Nephron (organoid): ENCODE data around the gene RPP14.

Source experiments
- H3K27ac Mint-ChIP-seq, 3 experiments: 2 replicates each; pipeline ENCODE4 v1.8.0; 2020; ENCODE audit warnings: mixed read lengths in 3 of 3, mild to moderate bottlenecking in 2 of 3, moderate library complexity in 1 of 3
- H3K27me3 Mint-ChIP-seq: 2 replicates; pipeline ENCODE4 v1.8.0; 2021; ENCODE audit warnings: low read depth, mild to moderate bottlenecking, moderate library complexity, mixed read lengths
- H3K36me3 Mint-ChIP-seq: 2 replicates; pipeline ENCODE4 v1.8.0; 2020; ENCODE audit warnings: low read depth, mixed read lengths
- H3K4me1 Mint-ChIP-seq: 2 replicates; pipeline ENCODE4 v1.8.0; 2020; ENCODE audit warnings: mixed read lengths
- H3K4me3 Mint-ChIP-seq, 3 experiments: 2 replicates each; pipeline ENCODE4 v1.8.0; 2020; ENCODE audit warnings: mild to moderate bottlenecking in 3 of 3, mixed read lengths in 3 of 3, moderate library complexity in 2 of 3
- H3K9me3 Mint-ChIP-seq: 2 replicates; pipeline ENCODE4 v1.8.0; 2020; ENCODE audit warnings: mixed read lengths
- TF ChIP-seq, protein P1 (sequence below), 3 experiments: fragments of 200-600 bp; sonication (generic); IDR thresholded peaks; one replicate each; pipeline ENCODE4 v1.5.0; 2021; ENCODE audit warnings: antibody characterized with exemption in 3 of 3; ENCODE audit not compliant: unreplicated experiment in 3 of 3

RPP14 gene

DNA sequence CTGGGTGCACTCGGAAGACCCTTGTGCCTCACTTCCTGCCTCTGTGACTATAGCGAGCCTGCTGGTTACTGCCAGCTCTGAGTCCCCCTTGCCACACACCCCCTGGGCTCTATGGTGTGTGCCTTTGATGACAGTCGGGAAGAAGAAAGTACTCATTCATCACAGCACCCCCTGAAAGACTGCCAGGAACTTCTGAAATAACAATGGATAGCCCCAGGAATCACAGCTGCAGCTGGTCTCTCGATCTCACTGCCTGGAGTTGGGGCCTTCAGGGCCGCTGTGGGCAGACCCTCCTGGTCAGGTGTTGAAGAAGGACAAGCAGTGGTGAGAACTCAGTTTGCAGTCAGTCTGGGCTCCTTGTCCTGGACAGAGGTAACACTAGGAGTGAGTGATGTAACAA, 9.8 kb upstream of the RPP14 start:
- no peaks in the 10 kb centered on the region for H3K9me3 Mint-ChIP-seq
- peaks cover 12% of the 10 kb centered on the region for H3K27me3 Mint-ChIP-seq
- no peak overlapping the region for H3K4me3 Mint-ChIP-seq
- TF ChIP-seq, protein P1, sequence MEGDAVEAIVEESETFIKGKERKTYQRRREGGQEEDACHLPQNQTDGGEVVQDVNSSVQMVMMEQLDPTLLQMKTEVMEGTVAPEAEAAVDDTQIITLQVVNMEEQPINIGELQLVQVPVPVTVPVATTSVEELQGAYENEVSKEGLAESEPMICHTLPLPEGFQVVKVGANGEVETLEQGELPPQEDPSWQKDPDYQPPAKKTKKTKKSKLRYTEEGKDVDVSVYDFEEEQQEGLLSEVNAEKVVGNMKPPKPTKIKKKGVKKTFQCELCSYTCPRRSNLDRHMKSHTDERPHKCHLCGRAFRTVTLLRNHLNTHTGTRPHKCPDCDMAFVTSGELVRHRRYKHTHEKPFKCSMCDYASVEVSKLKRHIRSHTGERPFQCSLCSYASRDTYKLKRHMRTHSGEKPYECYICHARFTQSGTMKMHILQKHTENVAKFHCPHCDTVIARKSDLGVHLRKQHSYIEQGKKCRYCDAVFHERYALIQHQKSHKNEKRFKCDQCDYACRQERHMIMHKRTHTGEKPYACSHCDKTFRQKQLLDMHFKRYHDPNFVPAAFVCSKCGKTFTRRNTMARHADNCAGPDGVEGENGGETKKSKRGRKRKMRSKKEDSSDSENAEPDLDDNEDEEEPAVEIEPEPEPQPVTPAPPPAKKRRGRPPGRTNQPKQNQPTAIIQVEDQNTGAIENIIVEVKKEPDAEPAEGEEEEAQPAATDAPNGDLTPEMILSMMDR (IDR thresholded peaks at IDR 0.05; ENCODE audit: unreplicated experiment in 3 of 3), result no peak
- H3K4me1 Mint-ChIP-seq, result no peaks in the 10 kb centered on the region
- H3K27ac Mint-ChIP-seq, result no peak overlapping the region
- H3K36me3 Mint-ChIP-seq, result peaks cover 17% of the 10 kb centered on the region

DNA sequence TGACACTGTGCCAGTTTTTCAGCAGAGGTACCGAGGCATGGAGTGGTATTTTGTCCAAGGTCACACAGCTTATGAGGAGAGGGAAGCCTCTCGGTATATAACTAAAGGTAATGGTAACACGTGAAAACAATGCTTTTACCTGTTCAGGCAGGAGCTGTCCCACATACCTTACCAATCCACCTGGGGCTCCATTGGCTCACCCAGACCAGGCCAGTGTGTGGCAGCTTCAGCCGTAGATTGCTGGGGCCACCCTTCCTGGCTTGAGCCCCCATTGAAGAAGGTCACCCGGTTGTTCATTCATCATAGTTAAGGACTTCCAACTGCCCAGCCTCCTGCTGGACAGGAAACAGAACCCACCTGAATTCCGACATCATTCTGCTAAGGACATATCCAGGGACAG, 9.2 kb upstream of the RPP14 start:
- H3K4me3 Mint-ChIP-seq, result no peak overlapping the region
- no peaks in the 10 kb centered on the region for H3K9me3 Mint-ChIP-seq
- TF ChIP-seq, protein P1 (IDR thresholded peaks at IDR 0.05; ENCODE audit: unreplicated experiment in 3 of 3), result no peak
- H3K27me3 Mint-ChIP-seq, result peaks cover 16% of the 10 kb centered on the region
- H3K36me3 Mint-ChIP-seq, result peaks cover 11% of the 10 kb centered on the region
- H3K4me1 Mint-ChIP-seq, result no peaks in the 10 kb centered on the region
- H3K27ac Mint-ChIP-seq, result no peak overlapping the region

DNA sequence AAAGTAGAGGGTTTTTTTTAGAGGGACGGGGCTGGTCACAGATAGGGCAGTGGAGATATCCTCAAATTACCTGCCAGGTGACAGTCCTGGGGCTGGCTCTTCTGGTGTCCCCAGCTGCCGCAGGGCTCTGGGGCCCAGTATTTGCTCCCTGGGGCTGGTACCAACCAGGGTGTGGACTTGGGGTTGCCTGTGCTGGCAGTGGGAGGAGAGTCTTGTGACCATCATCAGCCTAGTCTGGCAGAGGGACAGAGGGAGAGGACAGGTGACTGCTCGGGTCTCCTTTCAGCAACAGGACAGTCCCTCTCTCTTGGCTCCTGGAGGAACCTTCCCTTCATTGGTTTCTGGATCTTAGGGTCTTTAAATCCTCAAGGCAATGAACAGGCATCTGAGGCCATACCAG, 7.9 kb upstream of the RPP14 start:
- no peak overlapping the region for H3K4me3 Mint-ChIP-seq

DNA sequence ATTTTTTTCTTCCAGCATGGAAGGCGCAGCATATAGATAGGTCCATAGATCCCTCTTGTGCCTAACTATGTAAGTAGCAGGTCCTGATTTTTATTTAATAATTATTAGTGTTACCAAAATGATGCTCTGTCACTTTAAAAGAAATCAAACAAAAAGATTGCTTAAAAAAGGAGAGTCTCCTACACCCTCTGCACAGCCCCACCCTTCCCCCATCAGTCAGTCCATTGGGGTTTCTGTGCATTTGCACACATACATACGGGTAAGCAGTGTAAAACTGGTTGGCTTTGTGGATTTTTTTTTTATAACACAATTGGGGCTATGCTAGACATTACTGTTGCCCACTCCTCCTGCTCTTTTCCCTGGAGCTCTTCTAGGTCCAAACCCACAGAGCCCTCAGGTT, 7.0 kb upstream of the RPP14 start:
- peaks cover 2% of the 10 kb centered on the region for H3K36me3 Mint-ChIP-seq
- no peak overlapping the region for H3K27ac Mint-ChIP-seq
- no peaks in the 10 kb centered on the region for H3K9me3 Mint-ChIP-seq
- H3K4me1 Mint-ChIP-seq, result no peaks in the 10 kb centered on the region
- peaks cover 22% of the 10 kb centered on the region for H3K27me3 Mint-ChIP-seq
- TF ChIP-seq, protein P1 (IDR thresholded peaks at IDR 0.05; ENCODE audit: unreplicated experiment in 3 of 3), result no peak
- H3K4me3 Mint-ChIP-seq, result no peak overlapping the region

More for the DNA sequence above, 7.9 kb upstream of the RPP14 start:
- TF ChIP-seq, protein P1 (IDR thresholded peaks at IDR 0.05; ENCODE audit: unreplicated experiment in 3 of 3), result no peak
- Mint-ChIP-seq H3K27me3 (peaks cover 17% of the 10 kb centered on the region), H3K4me1 (no peaks in the 10 kb centered on the region), H3K9me3 (no peaks in the 10 kb centered on the region), H3K36me3 (peaks cover 6% of the 10 kb centered on the region), H3K27ac (no peak overlapping the region)

DNA sequence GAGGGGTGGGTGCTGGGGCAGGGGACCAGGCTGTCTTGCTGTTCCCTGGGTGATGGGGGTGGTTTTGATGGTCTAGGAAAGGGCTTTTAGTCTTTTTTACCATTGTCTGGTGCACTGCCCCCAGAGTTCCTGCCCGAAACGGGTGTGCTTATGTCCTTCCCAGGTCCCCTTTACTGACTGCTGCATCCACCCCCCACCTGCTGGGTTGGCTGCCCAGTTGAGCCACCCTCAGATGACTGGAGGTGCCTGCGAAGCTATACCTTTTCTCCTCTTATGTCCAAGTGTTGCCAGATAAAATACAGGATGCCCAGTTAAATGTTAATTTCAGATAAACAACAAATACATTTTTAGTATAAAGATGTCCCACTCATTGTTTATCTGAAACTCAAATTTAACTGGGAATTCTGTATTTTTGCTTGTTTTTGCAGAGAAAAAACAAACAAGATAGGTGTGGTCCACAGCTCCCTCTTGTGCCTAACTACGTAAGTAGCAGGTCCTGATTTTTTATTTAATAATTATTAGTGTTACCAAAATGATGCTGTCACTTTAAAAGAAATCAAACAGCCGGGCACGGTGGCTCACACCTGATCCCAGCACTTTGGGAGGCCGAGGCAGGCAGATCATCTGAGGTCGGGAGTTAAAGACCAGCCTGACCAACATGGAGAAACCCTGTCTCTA, 6.1 kb upstream of the RPP14 start:
- no peaks in the 10 kb centered on the region for H3K9me3 Mint-ChIP-seq
- H3K4me3 Mint-ChIP-seq, result no peak overlapping the region
- peaks cover 22% of the 10 kb centered on the region for H3K27me3 Mint-ChIP-seq
- H3K27ac Mint-ChIP-seq, result peak overlapping the region in 2 of 3 experiments; percentile 38 to 53
- TF ChIP-seq, protein P1 (IDR thresholded peaks at IDR 0.05; ENCODE audit: unreplicated experiment in 3 of 3), result peak; percentile 69 to 76 (median 73)
- H3K4me1 Mint-ChIP-seq, result no peaks in the 10 kb centered on the region
- H3K36me3 Mint-ChIP-seq, result no peaks in the 10 kb centered on the region

DNA sequence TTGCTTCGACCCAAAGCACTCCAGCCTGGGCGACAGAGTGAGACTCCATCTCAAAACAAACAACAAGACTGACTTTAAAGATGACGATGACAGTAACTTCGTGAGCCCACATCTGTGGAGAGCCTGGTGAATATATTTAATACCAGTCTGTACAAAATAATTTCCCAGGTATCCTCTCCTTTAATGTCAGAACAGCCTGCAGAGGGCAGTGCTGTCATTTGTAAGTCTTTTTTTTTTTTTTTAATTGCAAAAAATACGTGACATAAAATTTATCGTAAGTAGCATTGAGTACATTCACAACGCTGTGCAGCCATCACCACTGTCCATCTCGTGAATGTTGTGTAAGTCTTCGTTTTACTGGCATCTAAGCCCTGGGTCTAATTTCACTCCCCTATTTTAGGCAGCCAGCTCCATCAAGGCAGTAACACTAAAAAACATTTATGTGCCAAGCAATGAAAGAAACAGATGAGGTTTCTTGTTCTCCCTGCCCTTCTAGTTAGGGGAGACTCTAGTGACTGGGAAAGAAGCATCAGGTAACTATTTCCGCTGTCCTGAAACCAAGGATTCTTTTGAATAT, 1.7 kb downstream of the RPP14 start:
- Mint-ChIP-seq H3K4me1 (peaks cover 25% of the 10 kb centered on the region), H3K36me3 (peaks cover 29% of the 10 kb centered on the region), H3K9me3 (no peaks in the 10 kb centered on the region), H3K27ac (peak overlapping the region; percentile 37 to 100 (median 100)), H3K27me3 (peaks cover 4% of the 10 kb centered on the region), H3K4me3 (peak overlapping the region; percentile 94 to 96 (median 95))
- TF ChIP-seq, protein P1 (IDR thresholded peaks at IDR 0.05; ENCODE audit: unreplicated experiment in 3 of 3), result peak; percentile 43 to 59 (median 53)
